Activated B cell treated with CpG ODN at 0.5 μM for 24 hours (primary cell): ENCODE measurements around the gene PCDHB4. TPM values are rescaled to one million over a fixed set of nuclear protein-coding genes. Genes with fewer than 3 reads are reported as not detected.
"Not testable (repeated sequence)": the region's sequence is repeated elsewhere in the genome, so short reads cannot be mapped to it uniquely, and the experiment has no call there.

Source experiments
- ATAC-seq: fragments of 200-7000 bp; cut with Tn5 transposase; one replicate; pipeline ENCODE4 v1.10.0; 2021; ENCODE audit warnings: low read depth, mild to moderate bottlenecking, moderate library complexity
- CTCF ChIA-PET: fragments of 350-600 bp; sonication (Branson Sonifier 250); formaldehyde crosslinking; loops from one replicate; lab custom pipeline; 2021; ENCODE audit warnings: antibody characterized with exemption; lab: Charles Lee
- POLR2A ChIA-PET: fragments of 350-600 bp; sonication (Branson Sonifier 250); formaldehyde crosslinking; loops from one replicate; lab custom pipeline; 2021; ENCODE audit warnings: antibody characterized with exemption; lab: Charles Lee
- DNase-seq: peaks from one replicate; pipeline ENCODE4 v3.0.0; 2022
- H3K27ac Mint-ChIP-seq: one replicate; pipeline ENCODE4 v1.8.0; 2020; ENCODE audit warnings: mixed read lengths
- H3K27me3 Mint-ChIP-seq: one replicate; pipeline ENCODE4 v1.8.0; 2021; ENCODE audit warnings: mixed read lengths
- H3K36me3 Mint-ChIP-seq: one replicate; pipeline ENCODE4 v1.8.0; 2021; ENCODE audit warnings: low read depth, mixed read lengths
- H3K4me1 Mint-ChIP-seq: one replicate; pipeline ENCODE4 v1.8.0; 2021; ENCODE audit warnings: mixed read lengths
- H3K4me3 Mint-ChIP-seq: one replicate; pipeline ENCODE4 v1.8.0; 2020; ENCODE audit warnings: mild to moderate bottlenecking, mixed read lengths
- H3K9me3 Mint-ChIP-seq: one replicate; pipeline ENCODE4 v1.8.0; 2020; ENCODE audit warnings: mixed read lengths
- CTCF ChIP-seq: fragments of 200-600 bp; IDR thresholded peaks from one replicate; pipeline ENCODE4 v1.8.0; 2022; ENCODE audit warnings: antibody characterized with exemption, mild to moderate bottlenecking
- intact Hi-C: fragments of 100-400 bp; cut with micrococcal nuclease; formaldehyde crosslinking; loops from one replicate; pipeline ENCODE4 v1.15.1; 2024
- total RNA-seq: library from RNA; stranded (reverse); gene quantifications from 2 replicates; pipeline ENCODE4 v1.2.3, GENCODE V29; 2022

The PCDHB4 gene
- total RNA-seq, 1 donor from 2014 or later, result not detected

DNA sequence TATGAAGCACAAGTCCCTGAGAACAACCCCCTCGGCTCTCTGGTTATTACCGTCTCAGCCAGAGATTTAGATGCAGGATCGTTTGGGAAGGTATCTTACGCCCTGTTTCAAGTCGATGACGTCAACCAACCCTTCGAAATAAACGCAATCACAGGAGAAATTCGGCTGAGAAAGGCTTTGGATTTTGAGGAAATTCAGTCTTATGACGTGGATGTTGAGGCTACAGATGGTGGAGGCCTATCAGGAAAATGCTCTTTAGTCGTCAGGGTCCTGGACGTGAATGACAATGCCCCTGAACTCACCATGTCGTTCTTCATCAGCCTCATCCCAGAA, 29.3 kb downstream of the PCDHB4 start:
- H3K27ac Mint-ChIP-seq, result no peak overlapping the region
- no peaks in the 10 kb centered on the region for H3K36me3 Mint-ChIP-seq
- no peak overlapping the region for H3K4me3 Mint-ChIP-seq
- TF ChIP-seq CTCF, result no peak
- no peaks in the 10 kb centered on the region for H3K4me1 Mint-ChIP-seq
- H3K27me3 Mint-ChIP-seq, result peaks cover 17% of the 10 kb centered on the region
- intact Hi-C loops, result no loop called here
- DNase-seq (no peak), ATAC-seq (no peak)
- ChIA-PET CTCF (no interaction called here), POLR2A (no interaction called here)
- H3K9me3 Mint-ChIP-seq, result peaks cover 14% of the 10 kb centered on the region

GRCh38 chr5:141151632-141152031, 30.0 kb downstream of the PCDHB4 start:
- peaks cover 18% of the 10 kb centered on the region for H3K27me3 Mint-ChIP-seq
- H3K27ac Mint-ChIP-seq, CTCF ChIA-PET: not testable (repeated sequence)

DNA sequence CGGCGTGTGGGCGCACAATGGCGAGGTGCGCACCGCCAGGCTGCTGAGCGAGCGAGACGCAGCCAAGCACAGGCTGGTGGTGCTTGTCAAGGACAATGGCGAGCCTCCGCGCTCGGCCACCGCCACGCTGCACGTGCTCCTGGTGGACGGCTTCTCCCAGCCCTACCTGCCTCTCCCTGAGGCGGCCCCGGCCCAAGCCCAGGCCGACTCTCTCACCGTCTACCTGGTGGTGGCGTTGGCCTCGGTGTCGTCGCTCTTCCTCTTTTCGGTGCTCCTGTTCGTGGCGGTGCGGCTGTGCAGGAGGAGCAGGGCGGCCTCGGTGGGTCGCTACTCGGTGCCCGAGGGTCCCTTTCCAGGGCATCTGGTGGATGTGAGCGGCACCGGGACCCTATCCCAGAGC, 30.5 kb downstream of the PCDHB4 start:
- intact Hi-C loops, result not testable (repeated sequence)

More at GRCh38 chr5:141151632-141152031, 30.0 kb downstream of the PCDHB4 start:
- H3K4me3 Mint-ChIP-seq, H3K36me3 Mint-ChIP-seq, POLR2A ChIA-PET, ATAC-seq, DNase-seq, H3K4me1 Mint-ChIP-seq, intact Hi-C loops: not testable (repeated sequence)
- H3K9me3 Mint-ChIP-seq, result peaks cover 18% of the 10 kb centered on the region

DNA sequence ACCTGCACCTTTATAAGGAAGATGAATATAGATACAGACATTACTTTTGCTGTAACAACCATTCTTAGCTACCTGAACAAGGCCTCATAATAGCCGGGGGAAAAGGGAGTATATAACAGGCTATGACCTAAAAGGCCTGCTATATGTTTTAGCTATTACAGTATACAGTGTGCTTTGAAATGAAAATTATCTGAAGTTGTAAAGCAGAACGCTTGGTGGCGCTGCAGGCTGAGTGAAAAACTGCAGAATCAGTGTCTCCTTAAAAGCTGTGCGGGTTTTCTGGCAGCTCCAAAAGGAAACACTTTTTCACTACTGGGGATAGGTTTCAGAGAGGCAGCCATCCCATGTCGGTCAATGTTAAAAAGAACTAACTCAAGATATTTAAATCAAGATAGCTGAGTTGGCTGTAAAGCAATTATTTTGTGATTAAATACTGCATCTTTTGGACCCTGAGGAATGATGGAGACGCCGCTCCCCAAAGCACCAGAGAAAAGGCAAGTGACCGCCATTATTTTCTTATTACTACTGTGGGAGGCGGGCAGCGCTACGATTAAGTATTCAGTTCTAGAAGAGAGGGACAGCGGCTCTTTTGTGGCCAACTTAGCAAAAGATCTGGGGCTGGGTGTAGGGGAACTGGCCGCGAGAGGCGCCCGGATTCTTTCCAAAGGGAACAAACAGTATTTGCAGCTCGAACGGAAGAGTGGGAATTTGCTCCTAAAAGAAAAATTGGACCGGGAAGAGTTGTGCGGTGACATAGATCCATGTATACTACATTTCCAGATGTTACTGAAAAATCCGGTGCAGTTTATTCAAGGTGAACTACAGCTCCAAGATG, 34.1 kb downstream of the PCDHB4 start:
- intact Hi-C loops, result no loop called here
- POLR2A ChIA-PET, result no interaction called here

More for the DNA sequence above, 30.5 kb downstream of the PCDHB4 start:
- DNase-seq, ATAC-seq, CTCF ChIA-PET, H3K4me1 Mint-ChIP-seq, H3K27ac Mint-ChIP-seq, POLR2A ChIA-PET, H3K36me3 Mint-ChIP-seq, H3K4me3 Mint-ChIP-seq: not testable (repeated sequence)
- H3K27me3 Mint-ChIP-seq, result peaks cover 19% of the 10 kb centered on the region
- H3K9me3 Mint-ChIP-seq, result peaks cover 19% of the 10 kb centered on the region

DNA sequence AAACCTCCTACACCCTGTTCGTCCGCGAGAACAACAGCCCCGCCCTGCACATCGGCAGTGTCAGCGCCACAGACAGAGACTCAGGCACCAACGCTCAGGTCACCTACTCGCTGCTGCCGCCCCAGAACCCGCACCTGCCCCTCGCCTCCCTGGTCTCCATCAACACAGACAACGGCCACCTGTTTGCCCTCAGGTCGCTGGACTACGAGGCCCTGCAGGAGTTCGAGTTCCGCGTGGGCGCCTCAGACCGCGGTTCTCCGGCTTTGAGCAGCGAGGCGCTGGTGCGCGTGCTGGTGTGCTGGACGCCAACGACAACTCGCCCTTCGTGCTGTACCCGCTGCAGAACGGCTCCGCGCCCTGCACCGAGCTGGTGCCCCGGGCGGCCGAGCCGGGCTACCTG, 35.7 kb downstream of the PCDHB4 start:
- POLR2A ChIA-PET, H3K27me3 Mint-ChIP-seq, H3K27ac Mint-ChIP-seq, H3K4me1 Mint-ChIP-seq, CTCF ChIA-PET, H3K36me3 Mint-ChIP-seq, ATAC-seq, DNase-seq, H3K4me3 Mint-ChIP-seq, intact Hi-C loops: not testable (repeated sequence)
- peaks cover 11% of the 10 kb centered on the region for H3K9me3 Mint-ChIP-seq

More for the DNA sequence above, 34.1 kb downstream of the PCDHB4 start:
- no peak overlapping the region for H3K27ac Mint-ChIP-seq
- CTCF ChIA-PET, result no interaction called here
- H3K27me3 Mint-ChIP-seq, result peaks cover 14% of the 10 kb centered on the region
- peaks cover 14% of the 10 kb centered on the region for H3K9me3 Mint-ChIP-seq
- DNase-seq (no peak), ATAC-seq (no peak)
- no peaks in the 10 kb centered on the region for H3K36me3 Mint-ChIP-seq
- TF ChIP-seq CTCF, result no peak
- H3K4me3 Mint-ChIP-seq, result no peak overlapping the region
- H3K4me1 Mint-ChIP-seq, result no peaks in the 10 kb centered on the region

- H3K4me1 Mint-ChIP-seq, H3K27me3 Mint-ChIP-seq, CTCF ChIA-PET, DNase-seq, H3K4me3 Mint-ChIP-seq, intact Hi-C loops, H3K36me3 Mint-ChIP-seq, H3K27ac Mint-ChIP-seq, POLR2A ChIA-PET, ATAC-seq: not testable (repeated sequence)
- H3K9me3 Mint-ChIP-seq, result peaks cover 11% of the 10 kb centered on the region
These were observed 36.3 kb downstream of the PCDHB4 start for GRCh38 chr5:141157901-141158300.

- DNase-seq (no peak), ATAC-seq (no peak)
- peaks cover 8% of the 10 kb centered on the region for H3K9me3 Mint-ChIP-seq
- no peak for TF ChIP-seq CTCF
- ChIA-PET POLR2A (no interaction called here), CTCF (no interaction called here)
- peaks cover 5% of the 10 kb centered on the region for H3K4me1 Mint-ChIP-seq
- intact Hi-C loops, result loop anchor here (5.0 kb wide), 1 partner anchor 385 kb away; no protein-coding TSS in a partner anchor
- H3K36me3 Mint-ChIP-seq, result no peaks in the 10 kb centered on the region
- H3K4me3 Mint-ChIP-seq, result no peak within 1 kb of the TSS
- H3K27ac Mint-ChIP-seq, result no peak within 1 kb of the TSS
- H3K27me3 Mint-ChIP-seq, result peaks cover 13% of the 10 kb centered on the region
These were observed 51.0 kb downstream of the PCDHB4 start, which contains the start of gene PCDHB7 for GRCh38 chr5:141172381-141173204. TSS of gene PCDHB7 (plus strand) at chr5:141172644. CDS start at chr5:141172836, 192 bp downstream.

- H3K27ac Mint-ChIP-seq, CTCF ChIA-PET, H3K4me1 Mint-ChIP-seq, H3K36me3 Mint-ChIP-seq, DNase-seq, H3K4me3 Mint-ChIP-seq, POLR2A ChIA-PET, H3K9me3 Mint-ChIP-seq, ATAC-seq: not testable (repeated sequence)
- intact Hi-C loops, result loop anchor here (5.0 kb wide), 1 partner anchor 383 kb away; no protein-coding TSS in a partner anchor
- H3K27me3 Mint-ChIP-seq, result peaks cover 13% of the 10 kb centered on the region
These were observed 52.9 kb downstream of the PCDHB4 start for GRCh38 chr5:141174291-141175104.
